ENCODE results near the gene SKOR2.

Gene SKOR2

DNA sequence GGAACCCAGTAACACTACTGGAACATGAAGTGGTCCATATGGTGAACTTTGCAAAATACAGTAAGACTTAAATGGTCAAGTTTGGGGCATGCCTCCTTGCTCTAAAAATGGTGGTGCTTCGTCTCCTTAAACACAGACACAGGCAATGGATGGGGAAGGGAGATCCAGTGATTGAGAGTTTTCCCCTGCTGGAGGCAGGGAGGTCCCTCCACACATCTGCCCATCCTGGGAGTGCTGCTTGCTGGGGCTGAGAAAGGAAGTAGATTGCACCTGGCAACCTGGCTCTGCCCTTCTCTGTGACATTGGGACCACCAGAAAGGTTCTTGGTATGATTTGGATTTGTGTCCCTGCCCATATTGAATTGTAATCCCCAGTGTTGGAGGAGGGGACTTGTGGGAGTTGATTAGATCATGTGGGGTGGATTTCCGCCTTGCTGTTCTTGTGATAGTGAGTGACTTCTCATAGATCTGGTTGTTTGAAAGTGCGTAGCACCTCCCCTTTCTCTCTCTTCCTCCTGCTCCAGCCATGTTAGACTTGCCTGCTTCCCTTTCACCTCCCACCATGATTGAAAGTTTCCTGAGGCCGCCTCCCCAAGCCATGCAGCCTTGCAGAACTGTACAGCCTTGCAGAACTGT is 35.4 kb upstream of the SKOR2 start:
- H3K9ac ChIP-seq (ENCODE audit: low read length) = no peak overlapping the region
- DNase-seq = no peak

DNA sequence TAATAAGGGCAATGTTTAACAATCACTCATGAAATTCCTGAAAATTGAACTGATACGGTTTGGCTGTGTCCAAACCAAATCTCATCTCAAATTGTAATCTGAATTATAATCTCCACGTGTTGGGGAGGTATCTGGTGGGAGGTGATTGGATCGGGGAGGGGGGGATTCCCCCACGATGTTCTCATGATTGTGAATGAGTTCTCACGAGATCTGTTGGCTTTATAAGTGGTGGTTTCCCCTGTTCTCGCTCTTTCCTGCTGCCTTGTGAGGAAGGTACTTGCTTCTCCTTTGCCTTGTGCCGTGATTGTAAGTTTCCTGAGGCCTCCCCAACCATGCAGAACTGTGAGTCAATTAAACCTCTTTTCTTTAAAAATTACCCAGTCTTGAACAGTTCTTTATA is 34.0 kb upstream of the SKOR2 start:
- H3K4me2 ChIP-seq (ENCODE audit: low read length) = no peak overlapping the region
- H3K18ac ChIP-seq (ENCODE audit: low read length) = no peak overlapping the region
- no peak overlapping the region for H2AK5ac ChIP-seq (ENCODE audit: low read length)
- H3K23ac ChIP-seq (ENCODE audit: low read length) = no peak overlapping the region
- H2BK15ac ChIP-seq (replicated peaks; ENCODE audit: low read depth) = no peak overlapping the region
- H3K79me1 ChIP-seq (ENCODE audit: low read length) = no peaks in the 10 kb centered on the region
- DNase-seq = no peak
- no peak overlapping the region for H4K8ac ChIP-seq (ENCODE audit: low read depth, low read length)
- H4K5ac ChIP-seq (ENCODE audit: low read length) = no peak overlapping the region
- no peaks in the 10 kb centered on the region for H3K79me2 ChIP-seq (ENCODE audit: control insufficient read depth, insufficient read depth, low read length)
- no peak overlapping the region for H2BK120ac ChIP-seq (ENCODE audit: low read depth, low read length)
- H3K4me3 ChIP-seq (ENCODE audit: low read length) = no peak overlapping the region
- H3K4ac ChIP-seq (ENCODE audit: low read depth, low read length) = no peak overlapping the region
- H2BK5ac ChIP-seq (ENCODE audit: low read length) = no peak overlapping the region
- no peaks in the 10 kb centered on the region for H3K27me3 ChIP-seq (ENCODE audit: insufficient read depth, low read length, poor library complexity)
- no peak overlapping the region for H3K56ac ChIP-seq (ENCODE audit: low read length)
- WGBS (ENCODE audit: extremely low coverage, insufficient coverage, low lambda C conversion rate) = no CpG with 5 or more reads among the region's 7 CpGs
- no peak overlapping the region for H3K27ac ChIP-seq (ENCODE audit: low read depth, low read length)
- no peak overlapping the region for H3K9ac ChIP-seq (ENCODE audit: low read length)
- H3K36me3 ChIP-seq (ENCODE audit: control insufficient read depth, insufficient read depth, low read length) = no peaks in the 10 kb centered on the region
- no peaks in the 10 kb centered on the region for H3K4me1 ChIP-seq (ENCODE audit: control insufficient read depth, low read depth, low read length)

More for the DNA sequence above, 35.4 kb upstream of the SKOR2 start:
- no peak overlapping the region for H4K8ac ChIP-seq (ENCODE audit: low read depth, low read length)
- H3K79me2 ChIP-seq (ENCODE audit: control insufficient read depth, insufficient read depth, low read length) = no peaks in the 10 kb centered on the region
- no peaks in the 10 kb centered on the region for H3K27me3 ChIP-seq (ENCODE audit: insufficient read depth, low read length, poor library complexity)
- no peak overlapping the region for H3K4me2 ChIP-seq (ENCODE audit: low read length)
- no peak overlapping the region for H3K4ac ChIP-seq (ENCODE audit: low read depth, low read length)
- no peak overlapping the region for H3K56ac ChIP-seq (ENCODE audit: low read length)
- no peak overlapping the region for H4K5ac ChIP-seq (ENCODE audit: low read length)
- no peak overlapping the region for H3K4me3 ChIP-seq (ENCODE audit: low read length)
- no peak overlapping the region for H2BK5ac ChIP-seq (ENCODE audit: low read length)
- no peak overlapping the region for H3K18ac ChIP-seq (ENCODE audit: low read length)
- no peak overlapping the region for H3K23ac ChIP-seq (ENCODE audit: low read length)
- H2BK15ac ChIP-seq (replicated peaks; ENCODE audit: low read depth) = no peak overlapping the region
- no peaks in the 10 kb centered on the region for H3K4me1 ChIP-seq (ENCODE audit: control insufficient read depth, low read depth, low read length)
- H2AK5ac ChIP-seq (ENCODE audit: low read length) = no peak overlapping the region
- WGBS (ENCODE audit: extremely low coverage, insufficient coverage, low lambda C conversion rate) = no CpG with 5 or more reads among the region's 4 CpGs
- no peaks in the 10 kb centered on the region for H3K79me1 ChIP-seq (ENCODE audit: low read length)
- no peak overlapping the region for H2BK120ac ChIP-seq (ENCODE audit: low read depth, low read length)
- no peak overlapping the region for H3K27ac ChIP-seq (ENCODE audit: low read depth, low read length)
- no peaks in the 10 kb centered on the region for H3K36me3 ChIP-seq (ENCODE audit: control insufficient read depth, insufficient read depth, low read length)

DNA sequence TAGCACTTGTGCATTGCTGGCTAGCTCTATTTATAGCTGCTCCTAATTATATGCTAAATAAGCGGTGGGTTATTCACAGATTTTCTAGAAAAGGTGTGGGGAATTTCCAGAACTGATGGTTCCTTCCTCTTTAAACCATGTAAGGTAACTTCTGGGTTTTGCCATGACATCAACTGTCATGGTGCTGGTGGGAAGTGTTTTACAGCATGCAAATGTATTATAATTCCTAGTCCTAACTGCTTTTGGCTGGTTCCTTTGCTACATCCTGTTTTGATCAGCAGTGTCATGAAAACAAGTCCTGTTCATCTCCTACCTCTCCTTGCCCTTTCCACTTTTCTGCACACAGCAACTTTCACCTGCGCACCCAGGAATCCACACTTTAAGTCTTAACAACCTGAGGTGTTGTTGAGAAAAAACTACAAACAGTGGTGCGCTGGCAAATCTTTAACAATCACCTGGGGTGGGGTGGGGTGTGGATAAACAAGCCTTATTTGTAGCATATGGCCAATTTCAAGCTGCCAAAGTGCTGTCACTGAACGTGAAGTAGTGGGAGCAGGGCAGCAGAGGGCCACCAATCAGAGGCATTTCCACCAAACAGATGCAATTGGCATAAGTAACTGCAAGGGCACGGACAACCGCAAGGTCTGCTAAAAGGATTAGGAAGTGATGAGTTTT is 33.4 kb upstream of the SKOR2 start:
- no peak overlapping the region for H3K27ac ChIP-seq (ENCODE audit: low read depth, low read length)
- H4K8ac ChIP-seq (ENCODE audit: low read depth, low read length) = no peak overlapping the region
- H4K5ac ChIP-seq (ENCODE audit: low read length) = no peak overlapping the region
- no peaks in the 10 kb centered on the region for H3K79me1 ChIP-seq (ENCODE audit: low read length)
- H3K23ac ChIP-seq (ENCODE audit: low read length) = no peak overlapping the region
- H3K36me3 ChIP-seq (ENCODE audit: control insufficient read depth, insufficient read depth, low read length) = no peaks in the 10 kb centered on the region
- H3K56ac ChIP-seq (ENCODE audit: low read length) = no peak overlapping the region
- no peak overlapping the region for H2BK120ac ChIP-seq (ENCODE audit: low read depth, low read length)
- H3K27me3 ChIP-seq (ENCODE audit: insufficient read depth, low read length, poor library complexity) = no peaks in the 10 kb centered on the region
- H2BK5ac ChIP-seq (ENCODE audit: low read length) = no peak overlapping the region
- H3K4me1 ChIP-seq (ENCODE audit: control insufficient read depth, low read depth, low read length) = no peaks in the 10 kb centered on the region
- H3K4me2 ChIP-seq (ENCODE audit: low read length) = no peak overlapping the region
- no peaks in the 10 kb centered on the region for H3K79me2 ChIP-seq (ENCODE audit: control insufficient read depth, insufficient read depth, low read length)
- no peak overlapping the region for H3K4ac ChIP-seq (ENCODE audit: low read depth, low read length)
- no peak overlapping the region for H2AK5ac ChIP-seq (ENCODE audit: low read length)
- no CpG with 5 or more reads among the region's 6 CpGs for WGBS (ENCODE audit: extremely low coverage, insufficient coverage, low lambda C conversion rate)
- no peak overlapping the region for H2BK15ac ChIP-seq (replicated peaks; ENCODE audit: low read depth)
- H3K18ac ChIP-seq (ENCODE audit: low read length) = no peak overlapping the region
- no peak overlapping the region for H3K9ac ChIP-seq (ENCODE audit: low read length)
- no peak overlapping the region for H3K4me3 ChIP-seq (ENCODE audit: low read length)
- no peak for DNase-seq

GRCh38 chr18:47283476-47283875 is 32.0 kb upstream of the SKOR2 start:
- no peaks in the 10 kb centered on the region for H3K36me3 ChIP-seq (ENCODE audit: control insufficient read depth, insufficient read depth, low read length)
- WGBS (ENCODE audit: extremely low coverage, insufficient coverage, low lambda C conversion rate) = 100% methylated on average over 1 of the region's 5 CpGs
- DNase-seq = peak; percentile 60

DNA sequence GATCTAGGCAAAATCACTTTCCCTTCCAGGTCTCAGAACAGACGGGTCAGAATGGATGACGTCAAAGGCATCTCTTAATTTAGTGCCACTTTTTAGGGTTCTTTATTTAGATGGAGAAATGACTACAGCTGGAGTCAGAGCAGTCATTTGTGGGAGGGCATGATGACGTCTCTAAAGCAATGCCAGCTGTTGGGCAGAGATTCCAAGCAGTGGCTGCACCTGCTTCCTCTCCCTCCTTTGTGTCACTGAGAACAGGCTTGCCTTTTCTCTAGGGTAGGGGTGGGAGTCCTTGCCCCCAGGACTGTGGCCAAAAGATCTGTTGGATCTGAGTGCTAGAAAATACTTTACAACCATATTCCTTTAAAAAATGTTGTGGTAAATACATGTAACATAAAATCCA is 28.7 kb upstream of the SKOR2 start:
- H4K5ac ChIP-seq (ENCODE audit: low read length) = no peak overlapping the region
- H3K4me1 ChIP-seq (ENCODE audit: control insufficient read depth, low read depth, low read length) = no peaks in the 10 kb centered on the region
- DNase-seq = no peak
- H3K79me1 ChIP-seq (ENCODE audit: low read length) = no peaks in the 10 kb centered on the region
- H3K56ac ChIP-seq (ENCODE audit: low read length) = no peak overlapping the region
- H3K4me3 ChIP-seq (ENCODE audit: low read length) = no peak overlapping the region
- no peak overlapping the region for H3K4ac ChIP-seq (ENCODE audit: low read depth, low read length)
- no peak overlapping the region for H2BK15ac ChIP-seq (replicated peaks; ENCODE audit: low read depth)
- H3K4me2 ChIP-seq (ENCODE audit: low read length) = no peak overlapping the region
- no peak overlapping the region for H4K8ac ChIP-seq (ENCODE audit: low read depth, low read length)
- no CpG with 5 or more reads among the region's 3 CpGs for WGBS (ENCODE audit: extremely low coverage, insufficient coverage, low lambda C conversion rate)
- no peak overlapping the region for H3K18ac ChIP-seq (ENCODE audit: low read length)
- H2BK120ac ChIP-seq (ENCODE audit: low read depth, low read length) = no peak overlapping the region
- H3K36me3 ChIP-seq (ENCODE audit: control insufficient read depth, insufficient read depth, low read length) = no peaks in the 10 kb centered on the region
- no peak overlapping the region for H2BK5ac ChIP-seq (ENCODE audit: low read length)
- no peak overlapping the region for H3K27ac ChIP-seq (ENCODE audit: low read depth, low read length)
- H3K23ac ChIP-seq (ENCODE audit: low read length) = no peak overlapping the region
- no peaks in the 10 kb centered on the region for H3K79me2 ChIP-seq (ENCODE audit: control insufficient read depth, insufficient read depth, low read length)
- H2AK5ac ChIP-seq (ENCODE audit: low read length) = no peak overlapping the region
- H3K9ac ChIP-seq (ENCODE audit: low read length) = no peak overlapping the region
- no peaks in the 10 kb centered on the region for H3K27me3 ChIP-seq (ENCODE audit: insufficient read depth, low read length, poor library complexity)

More at GRCh38 chr18:47283476-47283875, 32.0 kb upstream of the SKOR2 start:
- Histone ChIP-seq H2BK120ac (ENCODE audit: low read depth, low read length) (no peak overlapping the region), H2BK5ac (ENCODE audit: low read length) (no peak overlapping the region), H3K4me2 (ENCODE audit: low read length) (no peak overlapping the region), H3K27ac (ENCODE audit: low read depth, low read length) (no peak overlapping the region), H3K27me3 (ENCODE audit: insufficient read depth, low read length, poor library complexity) (no peaks in the 10 kb centered on the region), H3K79me2 (ENCODE audit: control insufficient read depth, insufficient read depth, low read length) (no peaks in the 10 kb centered on the region), H3K4me1 (ENCODE audit: control insufficient read depth, low read depth, low read length) (no peaks in the 10 kb centered on the region), H3K79me1 (ENCODE audit: low read length) (no peaks in the 10 kb centered on the region), H2AK5ac (ENCODE audit: low read length) (no peak overlapping the region), H3K4ac (ENCODE audit: low read depth, low read length) (no peak overlapping the region), H3K18ac (ENCODE audit: low read length) (no peak overlapping the region), H3K9ac (ENCODE audit: low read length) (no peak overlapping the region), H4K8ac (ENCODE audit: low read depth, low read length) (no peak overlapping the region), H3K4me3 (ENCODE audit: low read length) (no peak overlapping the region), H3K23ac (ENCODE audit: low read length) (no peak overlapping the region), H3K56ac (ENCODE audit: low read length) (no peak overlapping the region), H4K5ac (ENCODE audit: low read length) (no peak overlapping the region), H2BK15ac (replicated peaks; ENCODE audit: low read depth) (no peak overlapping the region)

- no peak overlapping the region for H4K8ac ChIP-seq (ENCODE audit: low read depth, low read length)
- H2BK5ac ChIP-seq (ENCODE audit: low read length) = no peak overlapping the region
- H3K9ac ChIP-seq (ENCODE audit: low read length) = no peak overlapping the region
- no peaks in the 10 kb centered on the region for H3K36me3 ChIP-seq (ENCODE audit: control insufficient read depth, insufficient read depth, low read length)
- no peak overlapping the region for H3K4me2 ChIP-seq (ENCODE audit: low read length)
- no peak overlapping the region for H2AK5ac ChIP-seq (ENCODE audit: low read length)
- H3K4ac ChIP-seq (ENCODE audit: low read depth, low read length) = no peak overlapping the region
- H2BK15ac ChIP-seq (replicated peaks; ENCODE audit: low read depth) = no peak overlapping the region
- no peak overlapping the region for H3K56ac ChIP-seq (ENCODE audit: low read length)
- H3K4me1 ChIP-seq (ENCODE audit: control insufficient read depth, low read depth, low read length) = no peaks in the 10 kb centered on the region
- H3K18ac ChIP-seq (ENCODE audit: low read length) = no peak overlapping the region
- DNase-seq = no peak
- no peak overlapping the region for H4K5ac ChIP-seq (ENCODE audit: low read length)
- H3K27ac ChIP-seq (ENCODE audit: low read depth, low read length) = no peak overlapping the region
- H3K27me3 ChIP-seq (ENCODE audit: insufficient read depth, low read length, poor library complexity) = no peaks in the 10 kb centered on the region
- no peak overlapping the region for H3K23ac ChIP-seq (ENCODE audit: low read length)
- H3K79me2 ChIP-seq (ENCODE audit: control insufficient read depth, insufficient read depth, low read length) = no peaks in the 10 kb centered on the region
- no CpG with 5 or more reads among the region's 9 CpGs for WGBS (ENCODE audit: extremely low coverage, insufficient coverage, low lambda C conversion rate)
- H3K4me3 ChIP-seq (ENCODE audit: low read length) = no peak overlapping the region
- H2BK120ac ChIP-seq (ENCODE audit: low read depth, low read length) = no peak overlapping the region
- H3K79me1 ChIP-seq (ENCODE audit: low read length) = no peaks in the 10 kb centered on the region
Measured at GRCh38 chr18:47274961-47275360, 23.5 kb upstream of the SKOR2 start.
